ENCODE data around the gene SH3GLB1.

DNA sequence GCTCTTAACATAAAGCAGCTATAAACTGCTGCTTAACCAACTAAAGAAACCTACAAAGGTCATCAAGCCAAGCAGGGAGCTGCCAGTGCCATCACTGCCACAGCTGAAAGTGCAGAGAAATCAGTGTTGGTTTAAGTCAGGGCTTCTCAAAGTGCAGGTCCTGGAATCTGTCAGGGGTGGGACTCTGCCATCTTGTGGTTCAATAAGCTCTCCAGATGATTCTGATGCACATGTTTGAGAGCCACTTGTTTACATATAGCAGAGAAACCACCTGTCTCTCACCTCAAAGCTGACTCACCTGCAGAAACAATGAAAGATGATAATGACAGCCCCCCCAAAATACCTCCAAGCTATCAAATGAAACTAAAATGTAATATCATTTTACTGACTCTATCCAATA lies 49.3 kb downstream of the SH3GLB1 start:
- TF ChIP-seq, protein P1, sequence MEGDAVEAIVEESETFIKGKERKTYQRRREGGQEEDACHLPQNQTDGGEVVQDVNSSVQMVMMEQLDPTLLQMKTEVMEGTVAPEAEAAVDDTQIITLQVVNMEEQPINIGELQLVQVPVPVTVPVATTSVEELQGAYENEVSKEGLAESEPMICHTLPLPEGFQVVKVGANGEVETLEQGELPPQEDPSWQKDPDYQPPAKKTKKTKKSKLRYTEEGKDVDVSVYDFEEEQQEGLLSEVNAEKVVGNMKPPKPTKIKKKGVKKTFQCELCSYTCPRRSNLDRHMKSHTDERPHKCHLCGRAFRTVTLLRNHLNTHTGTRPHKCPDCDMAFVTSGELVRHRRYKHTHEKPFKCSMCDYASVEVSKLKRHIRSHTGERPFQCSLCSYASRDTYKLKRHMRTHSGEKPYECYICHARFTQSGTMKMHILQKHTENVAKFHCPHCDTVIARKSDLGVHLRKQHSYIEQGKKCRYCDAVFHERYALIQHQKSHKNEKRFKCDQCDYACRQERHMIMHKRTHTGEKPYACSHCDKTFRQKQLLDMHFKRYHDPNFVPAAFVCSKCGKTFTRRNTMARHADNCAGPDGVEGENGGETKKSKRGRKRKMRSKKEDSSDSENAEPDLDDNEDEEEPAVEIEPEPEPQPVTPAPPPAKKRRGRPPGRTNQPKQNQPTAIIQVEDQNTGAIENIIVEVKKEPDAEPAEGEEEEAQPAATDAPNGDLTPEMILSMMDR (IDR thresholded peaks at IDR 0.05; ENCODE audit: control extremely low read depth in 1 of 3, insufficient read depth in 1 of 3, low read depth in 1 of 3, low read length in 3 of 3): peak in 2 of 3 experiments; percentile 29 to 36; a peak in 2 of 4 replicates
- TF ChIP-seq, protein P2, sequence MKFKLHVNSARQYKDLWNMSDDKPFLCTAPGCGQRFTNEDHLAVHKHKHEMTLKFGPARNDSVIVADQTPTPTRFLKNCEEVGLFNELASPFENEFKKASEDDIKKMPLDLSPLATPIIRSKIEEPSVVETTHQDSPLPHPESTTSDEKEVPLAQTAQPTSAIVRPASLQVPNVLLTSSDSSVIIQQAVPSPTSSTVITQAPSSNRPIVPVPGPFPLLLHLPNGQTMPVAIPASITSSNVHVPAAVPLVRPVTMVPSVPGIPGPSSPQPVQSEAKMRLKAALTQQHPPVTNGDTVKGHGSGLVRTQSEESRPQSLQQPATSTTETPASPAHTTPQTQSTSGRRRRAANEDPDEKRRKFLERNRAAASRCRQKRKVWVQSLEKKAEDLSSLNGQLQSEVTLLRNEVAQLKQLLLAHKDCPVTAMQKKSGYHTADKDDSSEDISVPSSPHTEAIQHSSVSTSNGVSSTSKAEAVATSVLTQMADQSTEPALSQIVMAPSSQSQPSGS (IDR thresholded peaks at IDR 0.05; ENCODE audit: low read length): no peak
- TF ChIP-seq POLR2AphosphoS5 (IDR thresholded peaks at IDR 0.05; ENCODE audit: low read depth, low read length) (no peak), POLR2A (IDR thresholded peaks at IDR 0.05; ENCODE audit: control extremely low read depth in 1 of 2, low read depth in 2 of 2, low read length in 2 of 2) (no peak), RAD21 (IDR thresholded peaks at IDR 0.05 in 1 of 2, conservative IDR thresholded peaks at IDR 0.05 in 1 of 2; ENCODE audit: low read depth in 2 of 2, low read length in 2 of 2) (peak; percentile 50 to 64), GABPA (IDR thresholded peaks at IDR 0.05; ENCODE audit: borderline replicate concordance, insufficient read depth, low read length) (no peak), EP300 (IDR thresholded peaks at IDR 0.05; ENCODE audit: borderline replicate concordance in 1 of 2, low read depth in 2 of 2, low read length in 2 of 2) (no peak)
- TF ChIP-seq, protein P3, sequence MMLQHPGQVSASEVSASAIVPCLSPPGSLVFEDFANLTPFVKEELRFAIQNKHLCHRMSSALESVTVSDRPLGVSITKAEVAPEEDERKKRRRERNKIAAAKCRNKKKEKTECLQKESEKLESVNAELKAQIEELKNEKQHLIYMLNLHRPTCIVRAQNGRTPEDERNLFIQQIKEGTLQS (IDR thresholded peaks at IDR 0.05; ENCODE audit: insufficient read depth, low read depth, low read length): no peak
